GM21423 (cell line): Measurements from ENCODE around the gene TFF1.

Source experiments
- ATAC-seq: cut with Tn5 transposase; IDR thresholded peaks from one replicate; pipeline ENCODE4 v1.9.1; 2021; ENCODE audit warnings: mild to moderate bottlenecking, moderate library complexity; ENCODE audit not compliant: unreplicated experiment

Gene TFF1

DNA sequence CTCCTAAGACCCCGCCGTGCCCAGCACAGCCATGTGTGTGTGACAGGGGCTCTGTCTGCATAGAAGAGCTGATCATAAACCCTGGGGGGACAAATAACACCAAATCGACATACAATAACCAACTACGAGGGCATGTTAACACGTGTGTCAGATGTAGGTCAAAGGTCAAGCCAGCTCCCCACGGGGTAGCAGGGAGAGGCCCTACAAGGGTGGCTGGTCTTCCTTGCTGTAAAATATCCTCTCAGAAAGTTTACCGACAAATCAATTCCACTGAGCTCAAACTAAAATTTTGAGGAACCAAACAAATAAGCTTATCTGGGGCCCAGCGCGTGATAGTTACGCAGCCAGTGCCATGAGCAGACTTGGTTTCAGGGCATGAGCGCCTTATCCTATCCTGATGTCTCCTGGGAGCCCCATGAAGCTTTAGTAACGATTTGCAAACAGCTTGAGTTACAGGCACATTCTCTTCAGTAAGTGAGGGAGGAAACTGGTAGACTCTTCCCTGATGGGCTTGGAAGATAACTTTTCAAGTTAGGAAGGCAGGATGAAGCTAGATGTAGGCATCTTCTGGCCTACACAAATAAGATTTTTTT lies 32.2 kb upstream of the TFF1 start:
- no peak for ATAC-seq

DNA sequence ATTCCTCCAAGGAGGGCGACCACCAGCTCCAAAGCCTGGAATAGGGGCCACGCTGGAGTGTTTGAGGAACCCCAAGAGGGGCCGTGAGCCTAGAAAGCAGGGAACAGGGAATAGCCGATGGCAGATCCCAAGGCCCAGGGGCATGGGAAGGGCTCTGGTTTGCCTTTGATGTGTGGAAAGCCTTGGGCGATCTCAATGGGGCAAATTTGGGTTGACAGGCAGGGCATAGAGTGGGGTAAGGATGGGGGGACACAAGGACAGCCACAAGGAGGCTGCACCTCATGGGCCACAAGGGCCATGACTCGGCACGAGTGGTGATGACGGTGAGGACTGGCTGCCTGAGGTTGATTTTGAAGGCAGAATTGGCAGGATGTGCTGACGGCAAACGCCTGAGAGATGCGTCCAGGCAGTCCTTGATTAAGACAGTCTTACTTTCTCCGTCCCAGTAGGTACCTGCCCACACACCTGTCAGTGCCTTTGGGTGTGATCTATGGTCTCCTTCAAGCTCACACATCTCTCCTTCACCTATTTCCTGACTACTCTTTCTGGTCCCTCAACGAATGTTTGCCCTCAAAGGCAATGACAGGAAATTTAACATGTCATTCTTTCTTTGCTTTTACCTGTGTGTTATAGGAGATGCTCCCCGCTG lies 31.5 kb upstream of the TFF1 start:
- no peak for ATAC-seq

- ATAC-seq: no peak
Measured at GRCh38 chr21:42396799-42397745, 30.7 kb upstream of the TFF1 start.

GRCh38 chr21:42395905-42396651 lies 29.7 kb upstream of the TFF1 start, which contains the start of gene TMPRSS3:
Gene TMPRSS3, minus strand, starts transcription at chr21:42396052. Its CDS starts 635 bp downstream, at chr21:42395417.
- no peak for ATAC-seq

- no peak for ATAC-seq
Measured at GRCh38 chr21:42395302-42395701, 29.0 kb upstream of the TFF1 start.

GRCh38 chr21:42393443-42393950 lies 27.2 kb upstream of the TFF1 start:
- ATAC-seq: no peak

DNA sequence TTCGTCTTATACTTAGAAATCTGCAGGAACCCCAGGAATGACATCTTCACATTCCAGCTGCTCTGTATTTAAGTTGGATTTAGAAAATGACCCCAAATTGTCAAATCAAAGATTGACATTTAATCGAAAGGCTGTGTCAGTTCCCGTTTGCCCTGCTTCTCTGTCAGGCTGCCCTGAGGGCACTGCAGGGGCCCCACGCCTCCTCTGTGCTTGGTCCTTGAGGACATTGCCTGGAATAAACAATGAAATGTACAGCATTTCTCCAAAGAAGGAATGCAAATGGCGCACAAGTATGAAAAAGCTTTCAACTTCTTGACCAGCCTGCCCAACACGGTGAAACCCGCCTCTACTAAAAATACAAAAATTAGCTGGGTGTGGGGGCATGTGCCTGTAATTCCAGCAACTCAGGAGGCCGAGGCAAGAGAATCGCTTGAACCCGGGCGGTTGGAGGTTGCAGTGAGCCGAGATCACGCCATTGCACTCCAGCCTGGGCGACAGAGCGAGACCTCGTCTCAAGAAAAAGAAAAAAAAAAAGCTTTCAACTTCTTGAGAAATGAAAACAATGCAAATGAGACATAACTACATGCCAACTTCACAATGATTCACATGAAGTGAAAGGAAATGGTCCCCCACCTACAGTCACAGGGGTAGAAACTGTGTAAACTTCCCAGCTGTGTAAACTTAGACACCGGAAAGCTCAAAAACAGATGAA lies 26.6 kb upstream of the TFF1 start:
- ATAC-seq: peak; percentile 70

GRCh38 chr21:42391297-42391696 lies 25.0 kb upstream of the TFF1 start:
- ATAC-seq: no peak

GRCh38 chr21:42390696-42391095 lies 24.4 kb upstream of the TFF1 start:
- ATAC-seq: no peak

- no peak for ATAC-seq
Measured at GRCh38 chr21:42390193-42390592, 23.9 kb upstream of the TFF1 start.

- ATAC-seq: no peak
Measured at GRCh38 chr21:42389449-42389835, 23.1 kb upstream of the TFF1 start.

GRCh38 chr21:42388740-42389448 lies 22.6 kb upstream of the TFF1 start:
- ATAC-seq: no peak

- no peak for ATAC-seq
Measured at GRCh38 chr21:42387843-42388340, 21.6 kb upstream of the TFF1 start.

DNA sequence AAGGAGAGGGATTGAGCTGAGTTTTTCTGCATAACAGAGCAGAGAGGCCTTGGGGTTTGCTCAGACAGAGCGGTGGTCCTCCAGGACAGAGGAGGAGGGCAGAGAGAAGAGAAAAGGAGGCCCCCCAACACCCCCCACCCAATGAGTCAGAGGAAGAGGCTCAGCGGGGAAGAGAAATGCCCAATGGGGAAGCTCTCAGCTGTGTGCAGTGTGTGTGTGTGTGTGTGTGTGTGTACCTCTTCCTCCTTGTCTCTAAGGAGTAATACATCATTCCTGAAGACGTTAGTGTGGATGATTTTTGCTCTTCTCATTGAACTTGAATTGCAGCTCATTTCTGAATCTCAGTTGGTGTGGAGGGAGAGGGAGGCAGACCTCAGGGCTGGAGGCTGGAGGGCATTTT lies 20.8 kb upstream of the TFF1 start:
- no peak for ATAC-seq

- no peak for ATAC-seq
Measured at GRCh38 chr21:42386034-42386591, 19.8 kb upstream of the TFF1 start.

DNA sequence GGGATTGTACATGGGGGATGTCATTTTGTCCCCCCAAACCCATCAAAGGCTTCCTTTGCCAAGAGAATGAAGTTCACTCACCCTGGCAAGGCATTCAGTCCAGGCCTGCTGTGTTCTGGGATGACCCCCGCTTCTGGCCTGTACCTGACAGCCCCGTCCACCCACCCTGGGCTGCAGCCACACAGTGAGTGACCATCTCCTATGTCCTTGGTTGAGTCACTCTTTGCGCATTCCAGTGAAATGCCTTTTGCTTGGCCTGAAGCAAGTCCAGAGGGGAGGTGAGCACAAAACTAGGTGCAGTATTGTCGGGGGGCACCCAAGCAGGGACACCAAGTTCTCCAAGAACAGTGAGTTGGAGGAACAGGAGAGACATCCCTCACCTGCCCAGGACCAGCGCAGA lies 19.3 kb upstream of the TFF1 start:
- ATAC-seq: no peak

GRCh38 chr21:42384989-42385388 lies 18.7 kb upstream of the TFF1 start:
- no peak for ATAC-seq

GRCh38 chr21:42384156-42384945 lies 18.0 kb upstream of the TFF1 start:
- no peak for ATAC-seq
